SK-N-SH (cell line): ENCODE results near the gene SYCE1L. TPM values are rescaled to one million over a fixed set of nuclear protein-coding genes. Genes with fewer than 3 reads are reported as not detected.

Experiments used
- CTCF ChIA-PET: fragments of 300-600, 350-600 bp; formaldehyde crosslinking; extraction: SDS; loops from one replicate; lab custom pipeline; 2021; lab: Yijun Ruan, JAX
- POLR2A ChIA-PET: fragments of 350-600 bp; sonication (Branson Sonifier 250); formaldehyde crosslinking; extraction: SDS; loops from one replicate; lab custom pipeline; 2020; ENCODE audit warnings: antibody characterized with exemption, inconsistent platforms; lab: Yijun Ruan, JAX
- DNase-seq: peaks from one replicate; pipeline ENCODE4 v3.0.0; 2012
- H2AFZ ChIP-seq: fragments of 200-600 bp; sonication (generic); 2 replicates; pipeline ENCODE4 v1.8.1; 2016; ENCODE audit warnings: antibody characterized with exemption, mild to moderate bottlenecking, low read depth
- H3F3A ChIP-seq: fragments of 200-600 bp; sonication (generic); replicated peaks from 2 replicates; pipeline ENCODE3; 2016; ENCODE audit warnings: antibody characterized with exemption, mild to moderate bottlenecking; ENCODE audit not compliant: insufficient read depth
- H3K27ac ChIP-seq, 2 experiments: fragments of 200-500 bp in 1 of 2; fragments of 200-600 bp in 1 of 2; sonication (Bioruptor generic) in 1 of 2; sonication (generic), shearing (Covaris generic) in 1 of 2; 2 replicates each; pipeline versions ENCODE4 v1.5.1 to v1.6.1; 2014 to 2016; ENCODE audit warnings: low read depth in 2 of 2, inconsistent platforms in 1 of 2, low read length in 1 of 2, mild to moderate bottlenecking in 1 of 2, mixed read lengths in 1 of 2
- H3K27me3 ChIP-seq: fragments of 200-600 bp; sonication (generic), shearing (Covaris generic); 2 replicates; pipeline ENCODE4 v1.6.1; 2016; ENCODE audit warnings: mixed run types; ENCODE audit not compliant: insufficient read depth
- H3K36me3 ChIP-seq, 2 experiments: fragments of 200-500 bp in 1 of 2; fragments of 200-600 bp in 1 of 2; sonication (Bioruptor generic) in 1 of 2; sonication (generic) in 1 of 2; replicated peaks in 1 of 2; 2 replicates each; pipeline versions ENCODE3 to v1.5.1; 2014 to 2016; ENCODE audit warnings: low read length in 1 of 2, mild to moderate bottlenecking in 1 of 2; ENCODE audit not compliant: insufficient read depth in 2 of 2, control insufficient read depth in 1 of 2
- H3K4me1 ChIP-seq, 2 experiments: fragments of 200-500 bp in 1 of 2; fragments of 200-600 bp in 1 of 2; sonication (Bioruptor generic) in 1 of 2; sonication (generic), shearing (Covaris generic) in 1 of 2; 2 replicates each; pipeline versions ENCODE4 v1.5.1 to v1.6.1; 2014 to 2016; ENCODE audit warnings: low read depth in 1 of 2, low read length in 1 of 2, mixed run types in 1 of 2; ENCODE audit not compliant: insufficient read depth in 2 of 2, control insufficient read depth in 1 of 2
- H3K4me2 ChIP-seq: fragments of 200-600 bp; sonication (generic), shearing (Covaris generic); 2 replicates; pipeline ENCODE4 v1.6.1; 2017; ENCODE audit warnings: mixed run types
- H3K4me3 ChIP-seq, 2 experiments: fragments of 200-500 bp in 1 of 2; fragments of 200-600 bp in 1 of 2; sonication (Bioruptor generic) in 1 of 2; sonication (generic), shearing (Covaris generic) in 1 of 2; 2 replicates each; pipeline versions ENCODE4 v1.5.1 to v1.8.1; 2014 to 2016; ENCODE audit warnings: low read depth in 2 of 2, inconsistent platforms in 1 of 2, low read length in 1 of 2, mild to moderate bottlenecking in 1 of 2, mixed read lengths in 1 of 2, moderate library complexity in 1 of 2
- H3K79me2 ChIP-seq: fragments of 200-600 bp; sonication (generic); 2 replicates; pipeline ENCODE4 v1.8.1; 2017; ENCODE audit warnings: mild to moderate bottlenecking; ENCODE audit not compliant: insufficient read depth
- H3K9ac ChIP-seq: fragments of 200-600 bp; sonication (generic); 2 replicates; pipeline ENCODE4 v1.6.1; 2017; ENCODE audit warnings: mixed run types
- H3K9me2 ChIP-seq: fragments of 200-600 bp; sonication (generic); 2 replicates; pipeline ENCODE4 v1.6.1; 2017; ENCODE audit warnings: mixed run types
- H3K9me3 ChIP-seq: fragments of 200-600 bp; sonication (generic); 2 replicates; pipeline ENCODE4 v1.6.1; 2017; ENCODE audit warnings: mixed run types, mild to moderate bottlenecking, moderate library complexity
- H4K20me1 ChIP-seq: fragments of 200-600 bp; sonication (generic); 2 replicates; pipeline ENCODE4 v1.6.1; 2017; ENCODE audit warnings: mild to moderate bottlenecking, mixed run types; ENCODE audit not compliant: insufficient read depth
- FOSL2 ChIP-seq: IDR thresholded peaks from 2 replicates; pipeline ENCODE4 v1.4.0; 2012; ENCODE audit warnings: low read depth, mild to moderate bottlenecking, moderate library complexity, borderline replicate concordance
- FOXJ3 ChIP-seq: sonication (generic); formaldehyde crosslinking; IDR thresholded peaks from 2 replicates; pipeline ENCODE4 v1.5.1; 2020; ENCODE audit warnings: mild to moderate bottlenecking, missing genetic modification reagents
- FOXM1 ChIP-seq: IDR thresholded peaks from 2 replicates; pipeline ENCODE4 v1.4.0; 2012; ENCODE audit warnings: low read depth, mild to moderate bottlenecking
- MXI1 ChIP-seq: IDR thresholded peaks from 2 replicates; pipeline ENCODE4 v1.6.1; 2012; ENCODE audit warnings: mild to moderate bottlenecking, low read depth, low read length, improper control_type of control experiment
- NFIC ChIP-seq: IDR thresholded peaks from 2 replicates; pipeline ENCODE4 v1.4.0; 2012; ENCODE audit warnings: borderline replicate concordance
- RCOR1 ChIP-seq: fragments of 150-350 bp; IDR thresholded peaks from 2 replicates; pipeline ENCODE4 v1.6.1; 2017; ENCODE audit warnings: antibody characterized with exemption, low read length
- RFX5 ChIP-seq: IDR thresholded peaks from 2 replicates; pipeline ENCODE4 v1.6.1; 2012; ENCODE audit warnings: mild to moderate bottlenecking, improper control_type of control experiment, low read length
- SMC3 ChIP-seq: IDR thresholded peaks from 2 replicates; pipeline ENCODE4 v1.6.1; 2012; ENCODE audit warnings: low read depth, low read length, improper control_type of control experiment
- TAF1 ChIP-seq: IDR thresholded peaks from 2 replicates; pipeline ENCODE4 v1.6.1; 2012; ENCODE audit warnings: low read depth, mild to moderate bottlenecking, low read length, moderate library complexity, borderline replicate concordance
- TCF12 ChIP-seq: IDR thresholded peaks from 2 replicates; pipeline ENCODE4 v1.4.0; 2012
- YY1 ChIP-seq: IDR thresholded peaks from 2 replicates; pipeline ENCODE4 v1.4.0; 2012; ENCODE audit warnings: low read depth, mild to moderate bottlenecking
- WGBS: methylation state at CpG from one replicate; pipeline ENCODE4 v1.1.6; 2017; ENCODE audit warnings: low lambda C conversion rate; 5-methylcytosine and 5-hydroxymethylcytosine counted together
- polyA plus RNA-seq, 3 experiments: library from polyadenylated mRNA; depleted of rRNA; stranded (reverse); fragments of >200 nt; gene quantifications; 2 replicates each; pipeline ENCODE4 v1.2.3, GENCODE V29; 2012
- TF ChIP-seq, protein P1 (sequence below): IDR thresholded peaks from 2 replicates; pipeline ENCODE4 v1.4.0; 2012; ENCODE audit warnings: low read depth
- TF ChIP-seq, protein P2 (sequence below): fragments of 150-350 bp; IDR thresholded peaks from 2 replicates; pipeline ENCODE4 v1.6.1; 2016; ENCODE audit warnings: mild to moderate bottlenecking, low read depth, low read length
- TF ChIP-seq, protein P3 (sequence below): IDR thresholded peaks from 2 replicates; pipeline ENCODE4; 2012

SYCE1L gene
- polyA plus RNA-seq, 1 of the 3 experiments (the other 2 are of a cell fraction), result 3.5 TPM

DNA sequence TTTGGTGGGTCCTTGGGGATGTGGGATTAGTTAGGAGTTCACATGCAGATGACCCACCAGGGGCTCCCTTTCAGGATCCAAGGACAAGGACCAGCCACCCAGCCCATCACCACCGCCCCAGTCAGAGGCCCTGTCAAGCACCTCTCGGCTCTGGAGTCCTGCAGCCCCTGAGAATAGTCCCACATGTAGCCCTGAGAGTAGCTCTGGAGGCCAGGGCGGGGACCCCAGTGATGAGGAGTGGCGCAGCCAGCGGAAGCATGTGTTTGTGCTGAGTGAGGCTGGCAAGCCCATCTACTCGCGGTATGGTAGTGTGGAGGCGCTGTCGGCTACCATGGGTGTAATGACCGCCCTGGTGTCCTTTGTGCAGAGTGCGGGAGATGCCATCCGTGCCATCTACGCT, 5.8 kb upstream of the SYCE1L start:
- peaks cover 6 to 39% of the 10 kb centered on the region in 2 experiments for H3K36me3 ChIP-seq
- H3K27ac ChIP-seq, result no peak overlapping the region
- CTCF ChIA-PET, result interaction anchor here (1.0 kb wide), 1 partner anchor 13 kb away, joined by 5 read pairs; no protein-coding TSS in a partner anchor
- no peak overlapping the region for H3K4me3 ChIP-seq
- DNase-seq, result no peak
- H3F3A ChIP-seq, result no peaks in the 10 kb centered on the region
- no peaks in the 10 kb centered on the region for H3K27me3 ChIP-seq
- no peaks in the 10 kb centered on the region for H3K9me2 ChIP-seq
- 96% methylated on average over 10 of the region's 13 CpGs for WGBS
- TF ChIP-seq FOSL2 (no peak), SMC3 (no peak), FOXM1 (no peak), RCOR1 (no peak), NFIC (no peak)
- TF ChIP-seq, all 33 proteins: peak for 0
- no peaks in the 10 kb centered on the region for H4K20me1 ChIP-seq
- H3K4me2 ChIP-seq, result no peak overlapping the region
- POLR2A ChIA-PET, result no interaction called here
- H3K9me3 ChIP-seq, result no peaks in the 10 kb centered on the region
- no peak overlapping the region for H2AFZ ChIP-seq
- H3K9ac ChIP-seq, result no peak overlapping the region
- peaks cover 28% of the 10 kb centered on the region for H3K79me2 ChIP-seq
- peaks cover 0 to 17% of the 10 kb centered on the region in 2 experiments; a peak in 3 of 4 replicates for H3K4me1 ChIP-seq

DNA sequence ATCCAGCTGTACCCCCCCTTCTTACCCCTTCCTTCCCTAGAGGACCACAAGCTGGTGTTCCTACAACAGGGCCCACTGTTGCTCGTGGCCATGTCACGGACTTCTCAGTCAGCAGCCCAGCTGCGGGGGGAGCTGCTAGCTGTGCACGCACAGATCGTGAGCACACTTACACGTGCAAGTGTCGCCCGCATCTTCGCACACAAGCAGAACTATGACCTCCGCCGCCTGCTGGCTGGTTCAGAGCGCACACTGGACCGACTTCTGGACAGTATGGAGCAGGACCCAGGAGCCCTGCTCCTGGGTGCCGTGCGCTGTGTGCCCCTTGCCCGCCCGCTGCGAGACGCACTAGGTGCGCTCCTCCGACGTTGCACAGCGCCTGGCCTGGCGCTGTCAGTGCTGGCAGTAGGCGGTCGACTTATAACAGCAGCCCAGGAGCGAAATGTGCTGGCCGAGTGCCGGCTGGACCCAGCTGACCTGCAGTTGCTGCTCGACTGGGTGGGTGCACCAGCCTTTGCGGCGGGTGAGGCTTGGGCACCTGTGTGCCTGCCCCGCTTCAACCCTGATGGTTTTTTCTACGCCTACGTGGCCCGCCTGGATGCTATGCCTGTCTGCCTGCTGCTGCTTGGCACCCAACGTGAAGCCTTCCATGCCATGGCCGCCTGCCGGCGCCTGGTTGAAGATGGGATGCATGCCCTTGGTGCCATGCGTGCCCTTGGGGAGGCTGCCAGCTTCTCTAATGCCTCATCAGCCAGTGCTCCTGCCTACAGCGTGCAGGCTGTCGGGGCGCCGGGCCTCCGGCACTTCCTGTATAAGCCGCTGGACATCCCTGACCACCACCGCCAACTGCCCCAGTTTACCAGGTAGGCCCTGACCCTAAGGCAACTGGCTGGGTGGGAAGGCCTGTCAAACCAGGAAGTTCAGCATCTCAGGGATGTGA, 4.6 kb upstream of the SYCE1L start:
- Histone ChIP-seq H3K9me2 (no peaks in the 10 kb centered on the region), H3K4me2 (no peak overlapping the region), H3K27me3 (no peaks in the 10 kb centered on the region), H3K79me2 (peaks cover 28% of the 10 kb centered on the region), H3F3A (no peaks in the 10 kb centered on the region), H3K4me1 (peaks cover 0 to 13% of the 10 kb centered on the region in 2 experiments; a peak in 3 of 4 replicates), H3K9ac (no peak overlapping the region), H3K27ac (no peak overlapping the region), H3K36me3 (peaks cover 6 to 50% of the 10 kb centered on the region in 2 experiments), H3K4me3 (no peak overlapping the region), H2AFZ (no peak overlapping the region), H4K20me1 (no peaks in the 10 kb centered on the region), H3K9me3 (no peaks in the 10 kb centered on the region)
- TF ChIP-seq, protein P1, sequence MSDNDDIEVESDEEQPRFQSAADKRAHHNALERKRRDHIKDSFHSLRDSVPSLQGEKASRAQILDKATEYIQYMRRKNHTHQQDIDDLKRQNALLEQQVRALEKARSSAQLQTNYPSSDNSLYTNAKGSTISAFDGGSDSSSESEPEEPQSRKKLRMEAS, result no peak
- TF ChIP-seq YY1 (no peak), TCF12 (no peak), MXI1 (no peak), FOXJ3 (CRISPR knock-in tag) (no peak), TAF1 (no peak), RFX5 (no peak), NFIC (no peak)
- TF ChIP-seq, protein P2, sequence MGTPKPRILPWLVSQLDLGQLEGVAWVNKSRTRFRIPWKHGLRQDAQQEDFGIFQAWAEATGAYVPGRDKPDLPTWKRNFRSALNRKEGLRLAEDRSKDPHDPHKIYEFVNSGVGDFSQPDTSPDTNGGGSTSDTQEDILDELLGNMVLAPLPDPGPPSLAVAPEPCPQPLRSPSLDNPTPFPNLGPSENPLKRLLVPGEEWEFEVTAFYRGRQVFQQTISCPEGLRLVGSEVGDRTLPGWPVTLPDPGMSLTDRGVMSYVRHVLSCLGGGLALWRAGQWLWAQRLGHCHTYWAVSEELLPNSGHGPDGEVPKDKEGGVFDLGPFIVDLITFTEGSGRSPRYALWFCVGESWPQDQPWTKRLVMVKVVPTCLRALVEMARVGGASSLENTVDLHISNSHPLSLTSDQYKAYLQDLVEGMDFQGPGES, result no peak
- TF ChIP-seq, protein P3, sequence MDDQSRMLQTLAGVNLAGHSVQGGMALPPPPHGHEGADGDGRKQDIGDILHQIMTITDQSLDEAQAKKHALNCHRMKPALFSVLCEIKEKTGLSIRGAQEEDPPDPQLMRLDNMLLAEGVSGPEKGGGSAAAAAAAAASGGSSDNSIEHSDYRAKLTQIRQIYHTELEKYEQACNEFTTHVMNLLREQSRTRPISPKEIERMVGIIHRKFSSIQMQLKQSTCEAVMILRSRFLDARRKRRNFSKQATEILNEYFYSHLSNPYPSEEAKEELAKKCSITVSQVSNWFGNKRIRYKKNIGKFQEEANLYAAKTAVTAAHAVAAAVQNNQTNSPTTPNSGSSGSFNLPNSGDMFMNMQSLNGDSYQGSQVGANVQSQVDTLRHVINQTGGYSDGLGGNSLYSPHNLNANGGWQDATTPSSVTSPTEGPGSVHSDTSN, result no peak
- ChIA-PET POLR2A (interaction anchor here (1.1 kb wide), 1 partner anchor 17 kb away, joined by 3 read pairs; no protein-coding TSS in a partner anchor), CTCF (interaction anchor here (1.0 to 1.1 kb wide), 2 partner anchors 12 to 22 kb away, joined by 3 to 5 read pairs; no protein-coding TSS in a partner anchor)
- 96% methylated on average over 17 of the region's 48 CpGs for WGBS
- no peak for DNase-seq
